Kidney capillary endothelial cell (primary cell): ENCODE data around the gene CASP8.
A peak's percentile ranks its signal among the peaks of the same experiment; 100 is the strongest.

Source experiments
- DNase-seq: peaks from one replicate; pipeline ENCODE4 v3.0.0-alpha.2; 2018; ENCODE audit warnings: low spot score

Gene CASP8

DNA sequence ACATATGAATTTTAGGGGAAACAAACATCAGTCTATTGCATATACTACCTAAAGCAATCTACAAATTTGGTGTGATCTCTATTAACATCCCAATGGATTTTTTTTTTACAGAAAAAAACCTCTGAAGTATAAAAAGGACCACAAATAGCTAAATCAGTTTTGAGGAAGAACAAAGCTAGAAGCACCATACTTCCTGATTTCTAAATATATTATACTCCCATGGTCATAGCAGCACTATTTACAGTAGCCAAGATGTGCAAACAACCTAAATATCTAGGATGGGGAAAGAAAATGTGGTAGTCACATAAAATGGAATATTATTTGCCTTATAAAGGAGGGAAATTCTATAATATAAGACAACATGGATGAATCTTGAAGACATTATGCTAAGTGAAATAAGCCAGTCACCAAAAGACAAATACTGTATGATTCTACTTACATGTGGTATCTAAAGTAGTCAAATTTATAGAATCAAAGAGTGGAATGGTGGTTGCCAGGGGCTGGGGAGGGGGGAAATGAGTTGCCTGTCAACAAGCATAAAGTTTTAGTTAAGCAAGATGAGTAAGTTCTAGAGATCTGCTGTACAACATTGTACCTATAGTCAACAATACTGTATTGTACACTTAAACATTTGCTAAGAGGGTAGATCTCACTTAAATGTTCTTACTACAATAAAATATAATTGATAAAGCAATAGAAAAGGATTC lies 17.6 kb upstream of the CASP8 start:
- no peak for DNase-seq

DNA sequence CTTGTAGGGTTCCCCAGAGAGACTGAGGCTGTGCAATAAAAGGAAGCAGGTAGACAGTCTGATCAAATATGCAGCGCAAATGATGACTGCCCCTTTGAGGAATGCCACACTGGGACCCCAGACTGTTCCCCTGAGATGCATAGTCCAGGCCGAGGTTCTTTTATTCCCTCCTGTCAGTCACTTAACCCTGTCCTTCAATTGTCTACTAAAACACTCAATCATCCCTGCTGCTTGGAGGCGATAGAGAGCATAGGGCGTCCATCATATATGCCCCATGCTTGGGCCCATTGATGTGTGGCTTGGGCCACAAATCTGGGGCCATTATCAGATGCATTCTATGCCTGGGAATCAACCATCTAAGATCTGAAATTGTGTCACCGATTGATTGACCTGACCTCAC lies 15.5 kb upstream of the CASP8 start:
- no peak for DNase-seq

DNA sequence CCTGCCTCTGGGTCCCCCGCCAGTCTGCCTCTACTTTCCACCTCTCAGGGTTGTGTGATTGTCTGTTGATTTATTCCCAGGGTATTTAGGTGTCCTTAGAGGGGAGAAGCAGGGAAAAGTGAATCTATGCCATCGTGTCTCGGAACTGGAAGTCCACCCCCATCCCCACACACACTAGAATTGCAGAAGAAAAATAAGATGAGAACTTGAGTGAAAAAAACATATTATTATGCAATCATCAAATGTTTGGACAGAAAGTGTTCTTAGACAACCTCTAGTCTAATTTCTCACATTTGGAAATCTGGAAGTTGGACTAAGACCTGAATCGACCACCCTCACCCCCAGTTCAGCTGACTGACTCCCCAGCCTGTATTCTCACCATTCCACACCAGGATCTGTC lies 14.1 kb upstream of the CASP8 start:
- no peak for DNase-seq

DNA sequence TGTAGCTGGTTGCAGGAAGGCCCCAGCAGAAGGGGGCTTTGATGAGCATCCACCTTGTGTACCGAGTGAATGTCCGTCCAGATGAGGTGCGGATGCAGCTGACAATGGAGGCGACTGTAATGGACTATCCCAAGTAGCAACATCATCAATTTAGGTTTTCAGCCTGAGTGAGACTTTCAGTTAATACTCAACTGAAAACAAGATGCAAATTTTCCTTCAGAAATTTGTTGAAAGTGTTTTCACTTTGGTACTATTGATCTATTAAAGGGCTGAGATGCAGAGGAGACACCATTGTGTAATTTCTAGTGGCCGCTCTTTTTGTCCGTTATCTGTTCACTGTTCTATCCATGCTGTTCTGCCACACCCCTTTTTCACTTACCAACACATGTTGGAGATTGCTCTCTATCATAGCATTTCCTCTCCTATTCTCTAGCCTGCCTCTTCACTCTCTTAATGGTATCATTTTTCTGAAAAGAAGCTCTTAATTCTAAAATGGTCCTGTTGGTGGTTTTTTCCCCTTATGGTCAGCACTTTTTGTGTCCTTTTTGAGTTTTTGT lies 12.0 kb upstream of the CASP8 start:
- DNase-seq: no peak

GRCh38 chr2:201249889-201250288 lies 10.4 kb upstream of the CASP8 start:
- DNase-seq: no peak

GRCh38 chr2:201250741-201251140 lies 9.6 kb upstream of the CASP8 start:
- no peak for DNase-seq

- DNase-seq: no peak
Observed at GRCh38 chr2:201254081-201254730, 6.1 kb upstream of the CASP8 start.

DNA sequence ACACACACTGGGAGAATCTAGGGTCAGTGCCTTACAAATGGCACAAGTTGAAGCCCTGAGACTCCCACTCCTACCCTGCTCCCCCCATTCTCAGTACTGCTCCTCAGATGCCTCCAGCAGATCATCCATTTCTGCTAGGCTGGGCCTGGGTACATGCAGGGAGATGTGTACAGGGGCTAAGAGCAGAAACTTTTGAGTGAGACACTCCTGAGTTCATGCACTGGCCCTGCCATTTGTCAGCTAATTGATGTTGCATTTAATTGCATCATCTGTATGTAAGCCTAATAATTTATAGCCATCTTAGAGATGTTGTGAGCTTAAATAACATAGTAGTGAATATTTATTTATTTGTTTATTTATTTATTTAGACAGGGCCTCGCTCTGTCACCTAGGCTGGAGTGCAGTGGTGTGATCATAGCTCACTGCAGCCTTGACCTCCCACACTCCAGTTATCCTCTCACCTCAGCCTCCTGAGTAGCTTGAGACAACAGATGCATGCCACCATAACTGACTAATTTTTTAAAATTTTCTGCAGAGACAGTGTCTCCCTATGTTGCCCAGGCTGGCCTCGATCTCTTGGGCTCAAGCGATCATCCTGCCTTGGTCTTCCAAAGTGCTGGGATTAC lies 4.8 kb upstream of the CASP8 start:
- no peak for DNase-seq

DNA sequence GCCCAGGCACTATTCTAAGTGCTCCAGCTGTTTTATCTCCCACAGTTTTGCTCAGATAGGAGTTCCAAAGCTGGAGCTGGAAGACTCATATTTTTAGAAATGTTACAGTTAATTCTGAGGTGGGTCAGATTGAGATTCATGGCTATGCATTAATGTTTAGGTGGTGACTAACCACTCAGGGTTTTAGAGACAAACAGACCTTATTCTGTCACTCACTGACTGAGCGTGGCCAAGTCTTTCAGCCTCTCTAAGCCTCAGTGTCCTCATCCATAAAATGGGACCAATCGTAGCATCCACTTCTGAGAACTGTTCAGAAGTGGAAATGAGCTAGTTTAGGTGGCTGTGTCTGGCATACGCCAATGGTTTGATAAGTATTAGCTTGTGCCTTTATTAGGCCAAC lies 4.3 kb upstream of the CASP8 start:
- DNase-seq: no peak

GRCh38 chr2:201257381-201257955 lies 2.9 kb upstream of the CASP8 start:
- no peak for DNase-seq

- peak; percentile 85 for DNase-seq
Observed at GRCh38 chr2:201257956-201258665, 2.2 kb upstream of the CASP8 start.

DNA sequence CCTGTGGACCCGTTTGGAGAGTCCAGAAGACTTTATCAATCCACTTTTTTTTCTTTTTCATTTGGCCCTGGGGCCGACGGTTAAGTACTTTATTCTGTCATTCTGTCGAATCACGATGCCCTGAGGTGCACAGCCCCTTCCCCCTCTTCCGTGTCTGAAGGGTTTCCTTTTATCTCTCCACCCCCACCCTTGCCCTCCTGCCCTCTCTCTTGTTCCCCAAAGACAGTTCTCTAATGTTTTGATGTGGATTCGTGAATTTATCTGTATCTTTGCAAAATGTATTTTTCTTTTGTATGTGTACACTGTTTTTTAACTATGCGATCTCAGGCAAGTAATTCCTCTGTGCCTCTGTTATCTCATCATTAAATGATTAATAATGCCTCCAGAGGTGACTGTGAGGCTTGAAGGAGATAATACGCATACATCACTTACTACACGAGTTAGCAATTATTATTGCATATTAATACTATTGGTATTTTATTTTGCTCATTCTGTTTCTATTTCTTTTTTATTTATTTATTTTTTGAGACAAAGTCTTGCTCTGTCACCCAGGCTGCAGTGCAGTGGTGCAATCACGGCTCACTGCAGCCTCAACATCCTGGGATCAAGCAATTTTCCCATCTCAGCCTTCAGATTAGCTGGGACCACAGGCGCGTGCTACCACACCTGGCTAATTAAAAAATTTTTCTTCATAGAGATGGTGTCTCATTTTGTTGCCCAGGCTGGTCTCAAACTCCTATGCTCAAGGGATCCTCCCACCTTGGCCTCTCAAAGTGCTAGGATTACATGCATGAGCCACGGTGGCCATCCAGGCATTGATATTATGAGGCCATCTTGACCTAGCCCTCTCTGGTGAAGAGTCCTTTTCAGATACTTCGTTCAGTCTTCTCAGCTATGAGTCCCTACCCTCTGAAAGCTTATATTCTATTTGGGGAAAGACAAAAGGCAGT lies 1.4 kb upstream of the CASP8 start:
- peak; percentile 26 for DNase-seq

GRCh38 chr2:201261471-201261870 lies 1.1 kb downstream of the CASP8 start:
- DNase-seq: no peak

DNA sequence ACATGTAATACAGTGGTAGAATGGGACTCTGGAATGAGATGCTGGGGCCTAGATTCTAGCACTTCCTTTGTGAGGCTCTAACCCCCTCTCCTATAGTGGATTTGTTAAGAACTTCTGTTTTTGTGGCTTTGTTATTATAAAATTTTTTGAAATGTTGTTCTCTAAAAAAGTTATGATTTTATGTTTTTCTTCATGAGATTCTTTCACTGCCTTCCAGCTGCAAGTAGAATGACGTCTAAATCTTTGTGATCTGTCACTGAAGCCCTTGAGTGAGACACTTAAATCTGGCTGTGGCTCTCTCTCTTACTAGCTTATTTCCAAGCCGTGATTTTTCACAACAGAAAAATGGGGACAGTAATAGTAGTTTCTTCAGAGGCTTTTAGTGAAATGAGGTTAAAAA lies 1.6 kb downstream of the CASP8 start:
- DNase-seq: no peak

- DNase-seq: no peak
Observed at GRCh38 chr2:201262718-201263117, 2.4 kb downstream of the CASP8 start.

DNA sequence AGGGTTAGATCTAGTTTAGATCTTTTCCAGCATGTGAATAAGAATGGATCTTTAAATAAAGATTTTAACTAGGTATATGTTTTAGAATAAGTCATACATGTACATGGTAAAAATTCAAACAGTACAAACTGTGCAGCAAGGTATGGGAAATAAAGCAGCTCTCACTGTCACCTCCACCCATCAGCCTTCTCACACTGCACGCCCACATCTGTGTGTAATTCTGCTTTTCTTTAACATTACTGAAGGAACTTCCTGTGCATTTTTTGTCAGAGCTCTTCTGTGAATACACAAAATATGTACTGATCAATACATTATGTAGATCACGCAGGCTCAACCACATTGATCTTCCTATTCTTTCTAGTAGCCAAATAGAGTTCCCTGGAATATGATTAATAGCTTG lies 3.4 kb downstream of the CASP8 start:
- DNase-seq: no peak

GRCh38 chr2:201264472-201265173 lies 4.3 kb downstream of the CASP8 start:
- no peak for DNase-seq

GRCh38 chr2:201266629-201267028 lies 6.3 kb downstream of the CASP8 start:
- no peak for DNase-seq

DNA sequence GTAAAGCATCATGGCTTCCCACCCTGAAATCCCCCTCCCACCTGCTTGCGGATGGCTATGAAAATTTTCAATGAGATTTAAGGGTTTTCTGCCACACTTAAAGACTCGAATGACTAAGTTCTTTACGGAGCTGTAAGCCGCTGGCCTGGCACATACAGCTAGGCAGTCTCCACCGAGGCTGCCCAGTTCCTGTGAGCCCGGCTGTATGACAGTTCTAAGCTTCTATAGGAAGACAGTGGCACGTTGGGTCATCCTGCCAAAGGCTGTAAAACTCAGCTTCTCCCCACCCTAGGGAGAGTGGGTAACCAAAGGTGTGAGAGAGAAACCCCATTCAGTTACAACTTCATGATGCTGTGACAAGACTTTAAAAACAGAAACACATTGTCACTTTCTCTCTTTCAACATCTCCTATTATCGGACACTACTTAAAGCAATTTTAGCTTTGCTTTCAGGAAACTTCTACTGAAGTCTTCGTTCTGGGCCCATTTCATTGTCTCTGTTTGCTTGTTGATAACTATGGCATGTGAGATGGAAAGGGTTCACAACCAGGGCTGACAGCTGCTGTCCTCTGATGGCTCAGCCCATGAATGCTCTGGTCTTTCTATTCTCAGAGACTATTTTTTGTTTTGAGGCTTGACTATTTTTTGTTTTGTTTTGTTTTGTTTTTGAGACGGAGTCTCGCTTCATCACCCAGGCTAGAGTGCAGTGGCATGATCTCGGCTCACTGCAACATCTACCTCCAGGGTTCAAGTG lies 7.1 kb downstream of the CASP8 start:
- no peak for DNase-seq

GRCh38 chr2:201269764-201270163 lies 9.4 kb downstream of the CASP8 start:
- no peak for DNase-seq
